Endothelial cell of umbilical vein (primary cell): Measurements from ENCODE around the gene LCTL. TPM values are rescaled to one million over a fixed set of nuclear protein-coding genes. Genes with fewer than 3 reads are reported as not detected.

Experiments used
- BruUV-seq: library from RNA; stranded (reverse); fragments of 400-500 nt; replicated peaks from 2 replicates; lab custom pipeline; 2021; lab: Mats Ljungman, UMichigan
- CTCF ChIA-PET: fragments of 300-600, 350-600 bp; sonication (Branson Sonifier 250); formaldehyde crosslinking; loops from one replicate; lab custom pipeline; 2021; ENCODE audit warnings: antibody characterized with exemption, inconsistent platforms; lab: Charles Lee
- POLR2A ChIA-PET: fragments of 300-600, 350-600 bp; sonication (Branson Sonifier 250); formaldehyde crosslinking; loops from one replicate; lab custom pipeline; 2021; ENCODE audit warnings: antibody characterized with exemption, inconsistent platforms; lab: Charles Lee
- DNase-seq: peaks from one replicate; pipeline ENCODE4 v3.0.0-alpha.2; 2011; ENCODE audit warnings: low read depth, low spot score
- FAIRE-seq: peaks from 2 replicates; lab custom pipeline; 2011; peaks lifted over from hg19 to GRCh38; lab: Jason Lieb, UNC
- H2AFZ ChIP-seq: 2 replicates; pipeline ENCODE4 v1.6.0; 2012; ENCODE audit warnings: low read depth, low read length, control low read depth, inconsistent platforms
- H3K27ac ChIP-seq: 2 replicates; pipeline ENCODE4 v1.5.1; 2011; ENCODE audit warnings: low read depth, mild to moderate bottlenecking, control low read depth, low read length, moderate library complexity; ENCODE audit not compliant: insufficient read depth
- H3K27me3 ChIP-seq, 2 experiments: 2 replicates each; pipeline versions ENCODE4 v1.6.0 to v1.6.1; 2011; ENCODE audit warnings: low read length in 2 of 2, mixed read lengths in 1 of 2; ENCODE audit not compliant: control insufficient read depth in 2 of 2, insufficient read depth in 2 of 2
- H3K36me3 ChIP-seq, 2 experiments: 2 replicates in 1 of 2; 3 replicates in 1 of 2; pipeline ENCODE4 v1.5.1; 2011; ENCODE audit warnings: low read length in 2 of 2, mild to moderate bottlenecking in 1 of 2, moderate library complexity in 1 of 2; ENCODE audit not compliant: control insufficient read depth in 2 of 2, insufficient read depth in 2 of 2; ENCODE audit errors: extremely low read depth in 1 of 2
- H3K4me1 ChIP-seq: 3 replicates; pipeline ENCODE4 v1.5.1; 2011; ENCODE audit warnings: mild to moderate bottlenecking, low read length; ENCODE audit not compliant: control insufficient read depth, insufficient read depth; ENCODE audit errors: extremely low read depth
- H3K4me2 ChIP-seq: 2 replicates; pipeline ENCODE4 v1.6.1; 2011; ENCODE audit warnings: low read length, control low read depth, mixed read lengths; ENCODE audit not compliant: insufficient read depth
- H3K4me3 ChIP-seq, 3 experiments: fragments of 200-600 bp in 1 of 3; sonication (generic), shearing (Covaris generic) in 1 of 3; replicated peaks in 1 of 3; 2 replicates each; pipeline ENCODE4 v1.5.1; 2011 to 2016; ENCODE audit warnings: control low read depth in 3 of 3, low read length in 3 of 3, mild to moderate bottlenecking in 2 of 3, inconsistent platforms in 1 of 3, low read depth in 1 of 3, moderate library complexity in 1 of 3; ENCODE audit not compliant: insufficient read depth in 1 of 3
- H3K79me2 ChIP-seq: 2 replicates; pipeline ENCODE4 v1.6.0; 2012; ENCODE audit warnings: low read length, inconsistent platforms; ENCODE audit not compliant: control insufficient read depth, insufficient read depth
- H3K9ac ChIP-seq: replicated peaks from 2 replicates; pipeline ENCODE3; 2011; ENCODE audit warnings: low read length, control low read depth; ENCODE audit not compliant: insufficient read depth; ENCODE audit errors: extremely low read depth
- H3K9me1 ChIP-seq: replicated peaks from 3 replicates; pipeline ENCODE4 v1.6.0; 2011; ENCODE audit warnings: mild to moderate bottlenecking, low read length; ENCODE audit not compliant: control insufficient read depth, insufficient read depth; ENCODE audit errors: extremely low read depth
- H3K9me3 ChIP-seq: replicated peaks from 2 replicates; pipeline ENCODE4 v1.5.1; 2012; ENCODE audit warnings: low read length, inconsistent platforms; ENCODE audit not compliant: control insufficient read depth, insufficient read depth
- H4K20me1 ChIP-seq: replicated peaks from 2 replicates; pipeline ENCODE3; 2011; ENCODE audit warnings: mild to moderate bottlenecking, low read length; ENCODE audit not compliant: control insufficient read depth, insufficient read depth; ENCODE audit errors: extremely low read depth
- EZH2 ChIP-seq: IDR thresholded peaks from 2 replicates; pipeline ENCODE4 v1.6.1; 2012; ENCODE audit warnings: borderline replicate concordance, low read depth, mild to moderate bottlenecking, moderate library complexity, low read length, inconsistent platforms; ENCODE audit not compliant: severe bottlenecking
- FOS ChIP-seq: IDR thresholded peaks from 2 replicates; pipeline ENCODE4 v1.6.1; 2011; ENCODE audit warnings: mild to moderate bottlenecking, low read length, moderate library complexity, borderline replicate concordance; ENCODE audit not compliant: insufficient read depth
- GATA2 ChIP-seq: IDR thresholded peaks from 2 replicates; pipeline ENCODE4 v1.7.0; 2011; ENCODE audit warnings: low read depth, mild to moderate bottlenecking, moderate library complexity, mixed read lengths, low read length; ENCODE audit not compliant: insufficient read length, insufficient read depth
- JUN ChIP-seq: IDR thresholded peaks from 2 replicates; pipeline ENCODE4 v1.6.1; 2011; ENCODE audit warnings: borderline replicate concordance, low read depth; ENCODE audit not compliant: insufficient read length, insufficient read depth
- MYC ChIP-seq: IDR thresholded peaks from one replicate; pipeline ENCODE4 v1.6.1; 2011; ENCODE audit warnings: mild to moderate bottlenecking, low read depth, low read length
- POLR2A ChIP-seq: IDR thresholded peaks from 2 replicates; pipeline ENCODE4 v1.6.1; 2012; ENCODE audit warnings: low read depth, mild to moderate bottlenecking, control low read depth, low read length
- POLR2AphosphoS5 ChIP-seq: IDR thresholded peaks from 2 replicates; pipeline ENCODE4 v1.6.1; 2012; ENCODE audit warnings: low read depth, mild to moderate bottlenecking, control low read depth, low read length, moderate library complexity; ENCODE audit not compliant: insufficient read depth
- dilution Hi-C: fragments of 300-500 bp; cut with MboI; formaldehyde crosslinking; loops from one replicate; pipeline ENCODE4 v1.15.0; 2019; ENCODE audit warnings: low sequenced_read_pairs; ENCODE audit not compliant: extremely low pct_ligation_motif_present
- intact Hi-C: fragments of 100-400 bp; cut with micrococcal nuclease; formaldehyde crosslinking; loops from one replicate; pipeline ENCODE4 v1.10.0; 2022
- polyA plus RNA-seq, 4 experiments: library from polyadenylated mRNA; depleted of rRNA in 3 of 4; stranded (reverse) in 3 of 4; unstranded in 1 of 4; fragments of >200 nt; gene quantifications; 2 replicates each; pipeline versions ENCODE4 v1.2.1 to v1.2.3, GENCODE V29; 2011 to 2012; ENCODE audit warnings: missing spikeins in 1 of 4
- total RNA-seq: library from RNA; stranded (reverse); gene quantifications from 2 replicates; pipeline ENCODE4 v1.2.3, GENCODE V29; 2021
- TF ChIP-seq, protein P1 (sequence below): IDR thresholded peaks from 2 replicates; pipeline ENCODE4 v1.6.1; 2011; ENCODE audit not compliant: insufficient read depth, insufficient read length
- TF ChIP-seq, protein P2 (sequence below), 2 donors: IDR thresholded peaks; 1 replicate in 1 of 2; 2 replicates in 1 of 2; pipeline ENCODE4 v1.5.1; 2011; ENCODE audit warnings: low read length in 2 of 2, mild to moderate bottlenecking in 2 of 2, moderate library complexity in 2 of 2, control low read depth in 1 of 2, inconsistent platforms in 1 of 2, low read depth in 1 of 2; ENCODE audit not compliant: insufficient read depth in 1 of 2; ENCODE audit errors: extremely low read depth in 1 of 2

LCTL gene
- total and polyA plus RNA-seq, 2 donors (not counting 3 experiments of a cell fraction or from before 2014, with no cell fraction given), result 0.04 TPM; not detected in 1

DNA sequence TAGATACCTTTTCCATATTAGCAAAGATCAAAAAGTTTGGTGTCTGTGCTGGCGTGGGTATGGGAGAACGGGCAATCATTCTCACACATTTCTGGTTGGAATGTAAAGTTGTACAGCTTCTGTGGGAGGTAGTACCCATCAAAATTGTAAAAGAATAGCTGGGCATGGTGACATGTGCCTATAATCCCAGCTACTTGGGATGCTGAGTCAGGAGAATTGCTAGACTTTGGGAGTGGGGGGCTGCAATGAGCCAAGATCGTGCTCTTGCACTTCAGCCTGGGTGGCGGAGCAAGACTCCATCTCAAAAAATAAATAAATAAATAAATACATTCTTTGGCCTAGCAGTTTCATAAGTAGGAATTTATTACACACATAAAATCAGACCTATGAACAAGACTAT, 22.9 kb downstream of the LCTL start:
- H4K20me1 ChIP-seq, result no peaks in the 10 kb centered on the region
- no peak for FAIRE-seq
- H3K4me1 ChIP-seq, result no peaks in the 10 kb centered on the region
- no peaks in the 10 kb centered on the region for H3K9me3 ChIP-seq
- H2AFZ ChIP-seq, result no peak overlapping the region
- BruUV-seq, result no TSS peak
- intact Hi-C loops, result no loop called here
- peaks cover 2 to 9% of the 10 kb centered on the region in 2 experiments for H3K36me3 ChIP-seq
- no peaks in the 10 kb centered on the region for H3K79me2 ChIP-seq
- POLR2A ChIA-PET, result interaction anchor here (0.7 kb wide), 1 partner anchor 9 kb away, joined by 4 read pairs; no protein-coding TSS in a partner anchor
- H3K9ac ChIP-seq, result no peak overlapping the region
- DNase-seq, result no peak
- H3K4me3 ChIP-seq, result no peak overlapping the region
- H3K27me3 ChIP-seq, result no peaks in the 10 kb centered on the region
- H3K9me1 ChIP-seq, result no peaks in the 10 kb centered on the region
- H3K4me2 ChIP-seq, result no peak overlapping the region
- H3K27ac ChIP-seq, result no peak overlapping the region
- TF ChIP-seq, protein P1, sequence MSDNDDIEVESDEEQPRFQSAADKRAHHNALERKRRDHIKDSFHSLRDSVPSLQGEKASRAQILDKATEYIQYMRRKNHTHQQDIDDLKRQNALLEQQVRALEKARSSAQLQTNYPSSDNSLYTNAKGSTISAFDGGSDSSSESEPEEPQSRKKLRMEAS, result no peak
- TF ChIP-seq POLR2AphosphoS5 (no peak), JUN (no peak), POLR2A (no peak), GATA2 (no peak), EZH2 (no peak), FOS (no peak), MYC (no peak)
- TF ChIP-seq, protein P2, sequence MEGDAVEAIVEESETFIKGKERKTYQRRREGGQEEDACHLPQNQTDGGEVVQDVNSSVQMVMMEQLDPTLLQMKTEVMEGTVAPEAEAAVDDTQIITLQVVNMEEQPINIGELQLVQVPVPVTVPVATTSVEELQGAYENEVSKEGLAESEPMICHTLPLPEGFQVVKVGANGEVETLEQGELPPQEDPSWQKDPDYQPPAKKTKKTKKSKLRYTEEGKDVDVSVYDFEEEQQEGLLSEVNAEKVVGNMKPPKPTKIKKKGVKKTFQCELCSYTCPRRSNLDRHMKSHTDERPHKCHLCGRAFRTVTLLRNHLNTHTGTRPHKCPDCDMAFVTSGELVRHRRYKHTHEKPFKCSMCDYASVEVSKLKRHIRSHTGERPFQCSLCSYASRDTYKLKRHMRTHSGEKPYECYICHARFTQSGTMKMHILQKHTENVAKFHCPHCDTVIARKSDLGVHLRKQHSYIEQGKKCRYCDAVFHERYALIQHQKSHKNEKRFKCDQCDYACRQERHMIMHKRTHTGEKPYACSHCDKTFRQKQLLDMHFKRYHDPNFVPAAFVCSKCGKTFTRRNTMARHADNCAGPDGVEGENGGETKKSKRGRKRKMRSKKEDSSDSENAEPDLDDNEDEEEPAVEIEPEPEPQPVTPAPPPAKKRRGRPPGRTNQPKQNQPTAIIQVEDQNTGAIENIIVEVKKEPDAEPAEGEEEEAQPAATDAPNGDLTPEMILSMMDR (IDR thresholded peaks at IDR 0.05; ENCODE audit: extremely low read depth in 1 of 2, insufficient read depth in 1 of 2, low read depth in 1 of 2, low read length in 2 of 2), result no peak
- dilution Hi-C loops, result no loop called here
- CTCF ChIA-PET, result interaction anchor here (0.6 to 1.4 kb wide), 3 partner anchors 15 to 24 kb away, joined by 3 to 4 read pairs (median 3); no protein-coding TSS in a partner anchor
